HT1080 (cell line): ENCODE data around the gene SLC16A4. TPM values are rescaled to one million over a fixed set of nuclear protein-coding genes. Genes with fewer than 3 reads are reported as not detected.

Experiments used
- DNase-seq: peaks from one replicate; pipeline ENCODE4 v3.0.0-alpha.2; 2015; ENCODE audit warnings: low read depth
- total RNA-seq: library from RNA; depleted of rRNA; stranded (reverse); fragments of >200 nt; shearing (Covaris generic); gene quantifications from 2 replicates; pipeline ENCODE4 v1.2.3, GENCODE V29; 2014; rRNA removed

Gene SLC16A4
- total RNA-seq, 1 experiment from 2014 or later, result 0.61 TPM

DNA sequence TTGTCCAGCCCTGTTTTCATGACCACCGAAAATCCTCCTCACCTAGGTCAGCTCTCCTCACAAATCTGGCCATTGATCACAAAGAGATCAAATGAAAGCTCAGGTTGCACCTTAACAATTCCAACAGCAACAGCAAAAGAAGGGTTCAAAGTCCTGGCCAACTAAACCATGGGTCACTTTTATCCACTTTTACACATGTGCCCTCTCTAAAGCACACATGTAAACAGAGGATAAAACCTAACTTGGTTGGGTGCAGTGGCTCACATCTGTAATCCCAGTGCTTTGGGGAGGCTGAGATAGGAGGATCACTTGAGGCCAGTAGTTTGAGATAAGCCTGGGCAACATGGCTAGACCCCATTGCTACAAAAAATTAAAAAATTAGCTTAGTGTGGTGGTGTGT, 55.6 kb downstream of the SLC16A4 start:
- DNase-seq, result no peak

DNA sequence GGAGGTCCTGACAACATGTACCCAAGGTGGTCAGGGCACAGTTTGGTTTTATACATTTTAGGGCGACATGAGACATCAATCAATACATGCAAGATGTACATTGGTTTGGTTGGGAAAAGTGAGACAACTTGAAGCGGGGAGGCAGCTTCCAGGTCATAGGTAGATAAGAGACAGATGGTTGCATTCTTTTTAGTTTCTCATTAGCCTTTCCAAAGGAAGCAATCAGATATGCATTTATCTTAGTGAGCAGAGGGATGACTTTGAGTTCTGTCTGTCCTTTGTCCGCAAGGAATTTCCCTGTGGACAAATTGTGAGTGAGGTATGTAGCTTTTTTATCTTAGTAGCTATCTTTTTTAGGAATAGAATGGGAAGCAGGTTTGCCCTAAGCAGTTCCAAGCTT, 62.1 kb downstream of the SLC16A4 start:
- no peak for DNase-seq

DNA sequence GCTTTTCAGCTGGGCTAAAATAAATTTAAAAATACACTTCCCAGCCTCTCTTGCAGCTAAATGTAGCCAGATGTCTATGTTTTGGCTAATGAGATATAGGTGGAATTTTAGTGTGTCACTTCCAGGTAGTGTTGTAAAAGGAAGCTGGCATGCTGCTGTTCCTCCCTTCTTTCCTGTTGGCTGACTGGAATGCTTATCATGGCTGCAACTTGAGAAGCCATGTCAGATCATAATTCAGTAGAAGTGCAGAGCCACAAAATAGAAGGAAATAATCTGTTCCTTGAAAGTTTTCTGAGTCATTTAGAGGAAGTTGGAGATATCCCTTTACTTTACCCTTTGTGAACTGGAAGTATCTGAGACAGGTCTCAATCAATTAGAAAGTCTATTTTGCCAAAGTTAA, 62.6 kb downstream of the SLC16A4 start:
- peak; percentile 63 for DNase-seq

DNA sequence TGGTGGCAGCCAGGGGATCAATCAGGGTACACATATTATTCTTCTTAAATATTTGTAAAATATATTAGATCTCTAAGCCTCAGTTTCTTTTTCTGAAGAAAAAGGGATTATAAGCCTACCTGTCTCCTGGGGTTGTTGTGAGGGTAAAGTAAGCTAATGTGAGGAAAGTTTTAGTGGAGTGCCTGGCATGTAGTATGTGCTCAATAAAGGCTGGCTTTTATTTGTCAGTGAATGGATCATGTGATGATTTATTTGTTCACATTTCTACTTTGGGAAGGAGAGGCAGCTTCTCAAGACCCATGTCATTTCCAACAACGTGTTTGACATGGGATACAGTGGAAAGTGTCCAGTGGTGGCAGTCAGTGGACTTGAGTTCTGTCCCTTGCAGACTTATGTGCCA, 64.0 kb downstream of the SLC16A4 start:
- no peak for DNase-seq

DNA sequence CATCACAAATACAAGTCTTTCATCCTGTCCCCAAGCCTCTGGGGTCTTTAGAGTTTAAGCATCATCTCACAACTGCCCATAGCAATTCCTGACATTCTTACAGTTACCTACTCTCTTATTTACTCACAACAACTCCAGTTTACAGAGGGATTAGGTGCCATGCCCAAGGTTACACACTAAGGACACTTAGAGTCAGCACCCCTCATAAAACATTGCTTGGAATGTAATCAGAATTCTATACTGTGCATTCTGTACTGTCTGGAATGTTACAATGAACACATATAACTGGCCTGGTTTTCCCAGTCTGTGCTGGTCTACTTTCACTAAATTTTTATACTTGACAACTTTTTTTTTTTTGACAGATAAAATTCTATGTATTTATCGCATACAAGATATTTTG, 66.2 kb downstream of the SLC16A4 start:
- no peak for DNase-seq

DNA sequence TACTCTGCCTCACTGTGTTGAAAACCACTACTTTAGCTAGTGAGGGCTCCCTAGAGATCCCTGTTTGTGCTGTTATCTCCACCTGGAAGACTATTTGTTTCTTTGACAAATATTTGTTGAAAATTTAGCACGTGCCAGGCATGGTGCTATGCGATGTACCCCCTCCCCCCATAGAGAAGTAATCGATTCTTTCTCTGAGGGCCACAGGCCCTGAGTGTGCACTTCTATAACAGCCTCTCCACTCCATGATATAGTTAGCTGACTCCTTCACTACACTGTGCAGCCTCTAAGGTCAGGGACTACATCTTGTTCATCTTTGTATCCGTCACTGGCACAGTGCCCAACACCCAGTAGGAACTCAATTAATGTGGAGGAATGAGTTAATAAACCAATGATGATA, 69.0 kb downstream of the SLC16A4 start:
- DNase-seq, result no peak

DNA sequence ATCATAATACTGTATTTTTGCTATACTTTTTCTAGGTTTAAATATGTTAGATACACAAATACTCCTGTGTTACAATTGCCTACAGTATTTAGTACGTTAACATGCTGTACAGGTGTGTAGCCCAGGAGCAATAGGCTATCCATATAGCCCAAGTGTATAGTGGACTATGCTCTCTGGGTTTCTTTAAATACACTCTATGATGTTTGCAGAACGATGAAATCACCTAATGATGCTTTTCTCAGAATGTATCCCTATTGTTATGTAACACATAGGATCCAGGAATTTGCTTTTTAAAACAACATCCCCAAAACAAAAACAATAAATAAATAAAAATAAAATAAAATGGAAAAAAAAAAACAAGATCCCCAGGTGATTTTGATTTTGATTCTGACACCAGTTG, 69.8 kb downstream of the SLC16A4 start:
- no peak for DNase-seq

DNA sequence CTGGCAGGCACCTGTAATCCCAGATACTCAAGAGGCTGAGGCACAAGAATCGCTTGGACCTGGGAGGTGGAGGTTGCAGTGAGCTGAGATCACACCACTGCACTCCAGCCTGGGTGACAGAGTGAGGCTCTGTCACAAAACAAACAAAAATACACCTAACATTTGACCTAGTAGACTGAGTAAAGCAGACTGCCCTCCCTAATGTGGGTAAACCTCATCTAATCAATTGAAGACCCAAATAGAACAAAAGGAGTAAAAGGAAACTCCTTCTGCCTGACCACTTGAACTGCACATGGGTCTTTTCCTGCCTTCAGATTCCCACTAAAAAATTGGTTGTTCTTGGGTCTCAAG, 70.7 kb downstream of the SLC16A4 start:
- no peak for DNase-seq

DNA sequence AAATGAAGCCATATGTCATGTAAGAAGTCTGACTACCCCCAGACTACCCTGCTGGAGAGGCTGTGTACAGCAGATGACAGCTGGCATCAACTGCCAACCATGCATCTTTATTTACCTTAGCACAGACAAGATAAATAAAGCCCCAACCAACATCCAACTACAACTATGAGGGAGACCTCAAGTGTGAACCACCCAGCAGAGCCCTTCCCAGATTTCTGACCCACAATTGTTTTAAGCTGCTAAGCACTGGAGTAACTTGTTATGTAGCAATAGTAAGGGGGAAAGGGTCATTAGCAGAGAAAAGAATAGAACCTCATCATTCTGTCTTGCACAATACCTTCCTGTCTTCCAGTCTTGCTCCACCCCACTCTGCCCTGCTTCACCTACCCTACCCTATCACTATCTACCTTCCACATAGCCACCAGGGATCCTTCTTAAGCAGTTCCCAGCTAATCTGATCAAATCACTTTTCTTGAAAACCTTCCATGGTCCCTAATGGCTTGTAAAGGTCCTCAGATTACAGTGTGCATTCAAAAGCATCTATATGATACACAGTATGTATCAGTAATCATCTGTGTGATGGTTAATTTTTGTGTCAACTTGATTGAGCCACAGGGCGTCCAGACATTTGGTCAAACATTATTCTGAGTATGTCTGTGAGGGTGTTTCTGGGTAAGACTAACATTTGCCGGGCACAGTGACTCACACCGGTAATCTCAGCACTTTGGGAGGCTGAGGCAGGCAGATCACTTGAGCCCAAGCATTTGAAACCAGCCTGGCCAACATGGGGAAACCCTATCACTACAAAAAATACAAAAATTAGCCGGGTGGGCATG, 71.3 kb downstream of the SLC16A4 start:
- no peak for DNase-seq

DNA sequence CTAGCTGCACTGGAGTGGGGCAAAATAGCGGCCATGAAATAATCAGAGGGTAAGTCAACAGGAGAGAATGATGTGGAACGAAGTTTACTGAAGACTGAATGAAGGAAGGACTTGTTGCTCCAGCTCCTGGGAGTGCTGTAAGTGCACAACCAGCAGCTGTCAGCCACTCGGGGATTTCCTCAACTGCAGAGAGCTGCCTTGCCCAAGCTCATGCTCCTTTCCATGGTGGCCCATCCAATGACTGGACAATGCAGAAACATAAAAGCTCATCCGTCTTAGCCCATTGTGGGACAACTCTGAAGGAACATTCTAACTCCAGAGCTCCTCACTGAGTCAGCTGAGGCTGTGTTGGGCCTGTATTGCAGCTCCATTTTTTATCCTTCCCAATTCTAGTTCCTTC, 72.8 kb downstream of the SLC16A4 start:
- no peak for DNase-seq

DNA sequence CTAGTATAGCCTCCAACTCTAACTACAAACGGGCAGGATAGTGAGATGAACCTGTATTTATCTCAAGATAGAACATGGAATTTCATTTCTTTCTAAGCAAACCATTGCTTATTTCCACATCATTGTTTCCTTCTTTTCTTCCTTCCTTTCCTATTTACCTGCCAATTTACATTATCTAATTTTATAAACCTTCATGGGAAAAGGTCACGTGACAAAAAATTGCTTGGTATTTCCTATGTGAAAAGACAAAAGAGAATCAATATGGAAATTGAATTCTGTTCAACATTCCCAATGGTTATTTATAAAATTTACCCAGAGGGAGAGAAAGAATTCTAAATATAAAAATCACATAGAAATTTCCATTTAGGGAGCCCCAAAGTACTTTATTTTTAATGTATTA, 74.1 kb downstream of the SLC16A4 start:
- DNase-seq, result no peak

Other genes starting within 250 kb of the SLC16A4 start
- gene SLC6A17, start 240.5 kb downstream of the SLC16A4 start, total RNA-seq, result not detected in 2 replicates
- 1.6 and 2.2 TPM in 2 replicates for gene KCNC4, start 180.7 kb downstream of the SLC16A4 start, total RNA-seq
- gene RBM15, start 51.6 kb downstream of the SLC16A4 start, total RNA-seq, result 31.8 and 33.6 TPM in 2 replicates
- gene LAMTOR5, start 16.7 kb upstream of the SLC16A4 start, total RNA-seq, result 166 and 210 TPM in 2 replicates
- gene PROK1, start 60.1 kb upstream of the SLC16A4 start, total RNA-seq, result not detected in 2 replicates
- gene KCNA10, start 128.1 kb upstream of the SLC16A4 start, total RNA-seq, result not detected in 2 replicates
- gene KCNA2, start 215.3 kb upstream of the SLC16A4 start, total RNA-seq, result not detected in 2 replicates